Measurements from ENCODE around the gene SIX3.

Gene SIX3

DNA sequence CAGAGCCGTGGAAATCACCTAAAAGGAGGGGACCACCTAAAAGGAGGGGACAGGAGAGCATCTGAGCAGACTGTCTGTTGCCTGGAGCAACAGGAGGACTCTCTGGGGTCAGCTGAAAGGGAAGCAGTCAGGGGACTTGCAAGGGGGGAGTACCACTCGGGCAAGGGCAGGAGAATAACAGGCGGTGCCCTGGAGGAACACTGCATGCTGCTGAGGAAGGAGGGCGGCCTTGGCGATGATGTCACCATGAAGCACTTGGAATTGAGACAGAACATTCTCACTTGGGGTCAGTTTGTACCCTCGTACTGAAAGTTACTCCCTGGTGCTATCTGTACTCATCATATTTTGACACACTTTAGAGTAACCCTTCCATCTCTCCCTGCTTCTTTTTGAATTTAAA is 18.4 kb downstream of the SIX3 start:
- DNase-seq = no peak

- DNase-seq = no peak
Observed at GRCh38 chr2:44960871-44961270, 19.4 kb downstream of the SIX3 start.

- DNase-seq = no peak
Observed at GRCh38 chr2:44962176-44962695, 20.7 kb downstream of the SIX3 start.

DNA sequence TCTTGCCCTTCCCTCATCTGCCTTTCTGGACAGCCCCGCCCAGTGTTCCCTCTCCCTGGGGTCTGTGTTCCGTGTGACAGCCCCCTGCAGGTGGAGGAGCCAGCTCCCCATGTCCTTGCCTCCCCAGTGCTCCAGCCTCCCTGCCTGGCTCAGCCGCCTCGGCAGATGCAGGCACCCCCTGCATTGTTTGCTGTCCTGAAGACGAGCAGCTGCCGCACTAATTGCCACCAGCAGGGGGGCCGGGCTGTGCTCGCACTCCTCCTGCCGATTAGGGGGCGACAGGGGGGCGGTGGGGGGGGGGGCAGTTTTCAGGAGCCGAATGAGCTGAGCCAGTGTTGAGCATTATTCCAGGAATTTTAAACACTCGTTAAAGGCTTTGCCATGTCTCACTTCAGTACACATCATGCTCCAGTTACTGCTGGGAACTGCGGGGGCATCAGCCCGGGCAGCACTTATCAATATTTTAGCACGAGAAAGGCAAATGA is 23.3 kb downstream of the SIX3 start:
- peak in 1 of 4 experiments; percentile 47 for DNase-seq

DNA sequence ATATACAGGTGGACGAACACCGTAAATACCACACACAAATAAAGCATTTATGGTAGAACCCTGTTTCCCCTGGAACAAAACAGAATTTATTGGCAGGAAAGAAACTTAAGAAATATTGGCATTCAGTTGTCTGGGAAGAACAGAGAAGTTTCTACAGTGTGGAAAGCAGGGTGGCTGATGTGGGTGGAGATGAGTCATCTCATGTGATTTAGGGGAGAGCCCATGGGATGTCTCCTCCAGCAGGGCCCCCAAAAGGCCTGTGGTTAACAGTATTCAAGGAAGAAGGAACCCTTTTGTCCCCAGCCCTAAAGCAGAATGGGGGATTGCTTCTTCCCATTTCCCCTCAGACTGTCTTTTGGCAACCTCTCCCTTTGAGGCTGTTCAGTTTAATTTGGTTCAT is 24.2 kb downstream of the SIX3 start:
- DNase-seq = peak; percentile 82 to 90 (median 88)

DNA sequence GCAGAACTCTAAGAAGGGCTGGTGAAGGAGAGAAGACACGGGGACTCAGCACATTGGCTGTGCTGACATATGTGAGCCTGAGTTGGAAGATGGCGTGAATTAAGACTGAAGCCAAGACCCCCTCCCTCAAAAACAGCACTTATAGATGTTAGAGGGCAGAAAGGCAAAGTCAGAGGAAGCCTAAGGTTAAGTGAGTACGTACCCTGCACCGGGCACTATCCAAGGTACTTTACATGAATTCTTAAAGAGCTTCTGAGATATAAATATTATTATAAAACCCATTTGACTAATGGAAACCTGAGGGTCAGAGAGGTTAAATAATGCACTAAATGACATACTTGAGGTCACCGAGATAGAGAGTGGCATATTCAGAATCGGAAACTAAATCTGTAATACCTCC is 25.6 kb downstream of the SIX3 start:
- DNase-seq = no peak

DNA sequence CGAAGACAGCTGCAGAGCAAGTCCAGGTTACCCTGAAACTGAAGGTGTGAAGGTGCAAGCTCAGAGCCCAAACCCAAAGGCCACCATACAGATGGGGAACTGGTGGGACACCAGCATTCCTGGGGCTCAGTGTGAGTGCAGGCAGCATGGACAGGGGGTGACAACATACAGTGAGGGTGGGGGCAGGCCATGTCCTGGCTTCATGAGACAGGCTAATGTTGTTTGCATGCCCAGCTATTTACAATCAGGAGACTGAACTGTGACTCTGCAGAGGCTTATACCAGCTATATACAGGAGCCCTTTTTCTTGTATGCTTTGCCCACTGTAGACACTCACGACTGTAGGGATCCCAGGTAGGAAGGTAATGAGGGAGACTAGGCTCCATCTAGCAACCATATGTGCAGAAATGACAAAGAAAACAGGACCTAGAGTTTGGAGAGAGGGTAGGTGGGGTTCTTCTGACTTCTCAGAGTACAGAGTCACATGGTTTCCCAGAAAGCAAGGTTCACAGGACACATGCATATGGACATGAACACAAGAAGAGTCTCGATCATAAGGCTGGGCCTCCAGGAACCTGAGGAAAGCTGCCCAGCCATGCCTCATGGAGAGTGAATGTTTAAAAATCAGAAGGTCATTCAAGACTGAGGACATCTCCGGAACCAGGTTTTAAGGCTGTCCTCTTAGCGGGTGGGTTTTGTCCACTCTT is 26.4 kb downstream of the SIX3 start:
- no peak for DNase-seq

GRCh38 chr2:44969936-44970335 is 28.4 kb downstream of the SIX3 start:
- DNase-seq = no peak

GRCh38 chr2:44970846-44971450 is 29.4 kb downstream of the SIX3 start:
- no peak for DNase-seq

GRCh38 chr2:44972771-44973535 is 31.5 kb downstream of the SIX3 start:
- DNase-seq = no peak

GRCh38 chr2:44974064-44974715 is 32.7 kb downstream of the SIX3 start:
- DNase-seq = peak; percentile 73 to 87 (median 84)

- peak in 1 of 4 experiments; percentile 27 for DNase-seq
Observed at GRCh38 chr2:44975571-44976450, 34.3 kb downstream of the SIX3 start.

DNA sequence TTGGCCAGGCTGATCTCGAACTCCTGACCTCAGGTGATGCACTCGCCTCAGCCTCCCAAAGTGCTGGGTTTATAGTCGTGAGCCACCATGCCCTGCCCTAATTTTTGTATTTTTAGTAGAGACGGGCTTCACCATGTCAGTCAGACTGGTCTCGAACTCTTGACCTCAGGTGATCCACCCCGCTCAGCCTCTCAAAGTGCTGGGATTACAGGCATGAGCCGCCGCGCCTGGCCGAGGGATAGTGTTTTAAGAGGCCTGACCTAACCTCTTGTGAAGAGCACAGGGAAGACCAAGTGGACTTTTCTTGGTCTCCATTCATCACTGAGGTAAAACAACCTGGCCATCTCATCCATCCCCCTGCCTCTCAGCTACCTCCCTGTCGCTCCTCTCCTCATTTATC is 38.1 kb downstream of the SIX3 start:
- DNase-seq = no peak

DNA sequence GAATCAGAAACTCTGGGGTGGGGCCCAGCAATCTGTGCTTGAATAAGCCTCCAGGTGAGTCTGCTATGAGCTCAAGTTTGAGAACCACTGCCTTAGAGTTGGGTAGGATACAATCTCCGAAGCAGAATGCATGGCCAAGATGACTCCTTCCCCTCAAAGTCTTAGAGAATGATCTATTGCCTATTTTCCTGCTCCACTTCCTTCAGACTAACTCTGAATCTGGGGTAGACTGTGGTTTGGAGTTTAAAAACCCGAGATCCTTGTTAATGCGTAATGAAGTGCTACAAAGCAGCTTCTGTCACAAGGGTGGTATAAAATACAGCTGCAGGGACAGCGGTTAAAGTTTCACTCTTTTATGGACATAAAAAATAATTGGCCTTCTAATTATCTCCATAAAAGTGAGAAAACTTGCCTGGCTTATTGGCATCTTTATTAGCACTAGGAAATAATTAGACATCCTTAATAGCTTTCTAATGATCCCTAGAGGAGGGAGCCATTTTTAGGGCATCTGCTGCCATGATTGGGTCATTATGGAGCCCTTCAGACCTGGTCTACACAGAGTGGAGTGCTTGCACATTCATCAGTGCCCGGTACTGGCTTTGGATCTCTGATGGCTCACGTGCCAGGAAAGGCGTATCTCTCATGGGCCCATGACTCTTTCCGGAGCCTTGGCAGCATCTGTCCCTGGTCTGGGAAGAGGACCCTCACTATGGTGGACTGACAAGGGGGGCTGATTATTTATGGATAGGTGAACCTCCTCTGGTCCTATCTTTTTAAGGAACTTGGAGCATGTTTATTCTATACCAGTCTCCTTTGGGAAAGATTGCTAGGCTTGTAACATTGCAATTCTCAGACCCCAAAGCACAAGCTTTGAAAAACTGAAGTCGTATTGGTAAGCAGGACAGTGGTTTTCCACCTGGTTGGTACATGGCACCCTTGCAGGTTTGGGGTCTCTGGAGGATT is 39.5 kb downstream of the SIX3 start:
- no peak for DNase-seq

DNA sequence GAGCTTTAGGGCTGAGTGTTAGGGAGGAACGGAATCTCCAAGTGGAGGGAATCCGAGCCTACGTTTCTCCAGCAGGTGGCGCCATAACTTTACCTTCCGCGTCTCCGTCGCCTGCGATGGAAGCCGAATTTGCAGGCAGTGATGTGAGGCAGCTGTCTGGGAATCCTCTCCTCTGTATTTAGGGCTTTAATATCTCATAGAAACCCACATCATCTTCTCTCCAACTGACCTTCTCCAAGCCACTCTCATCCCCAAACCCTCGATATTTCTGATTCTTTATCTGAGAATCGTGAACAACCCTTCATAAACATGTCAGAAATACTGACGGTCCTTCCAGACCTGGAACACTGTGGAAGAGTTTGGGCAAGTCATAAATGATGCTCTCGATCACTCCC is 40.2 kb downstream of the SIX3 start:
- DNase-seq = peak; percentile 73 to 88 (median 87)

DNA sequence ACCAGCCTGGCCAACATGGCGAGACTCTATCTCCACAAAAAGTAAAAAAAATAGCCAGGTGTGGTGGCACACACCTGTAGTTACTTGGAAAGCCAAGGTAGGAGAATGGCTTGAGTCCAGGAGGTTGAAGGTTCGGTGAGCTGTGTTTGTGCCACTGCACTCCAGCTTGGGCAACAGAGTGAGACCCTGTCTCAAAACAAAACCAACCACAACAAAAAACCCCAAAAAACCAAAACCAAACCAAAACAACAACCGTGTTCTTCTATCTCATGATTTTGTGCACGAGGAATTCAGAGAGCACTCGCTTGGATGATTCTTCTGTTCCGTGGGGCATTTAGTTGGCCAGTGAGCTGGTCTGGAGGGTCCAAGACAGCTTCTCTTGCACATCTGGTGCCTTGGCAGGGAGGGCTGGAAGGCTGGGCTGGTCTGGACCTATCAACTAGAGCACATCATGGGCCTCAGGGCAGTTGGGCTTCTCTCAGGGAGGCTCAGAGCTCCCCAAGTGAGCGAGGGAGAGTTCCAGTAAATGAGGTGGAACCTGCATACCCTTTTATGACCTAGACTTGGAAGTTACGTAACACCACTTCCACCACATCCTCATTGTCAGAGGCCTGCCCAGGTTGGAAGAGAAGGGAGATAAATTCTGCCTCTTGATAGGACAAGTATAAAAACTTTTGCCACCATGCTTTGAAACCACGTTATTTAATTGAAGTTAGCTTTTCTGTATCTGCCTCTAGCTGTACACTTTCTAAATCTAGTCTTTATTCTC is 42.5 kb downstream of the SIX3 start:
- no peak for DNase-seq

GRCh38 chr2:44989176-44989575 is 47.7 kb downstream of the SIX3 start:
- DNase-seq = no peak

GRCh38 chr2:44994377-44994776 is 52.9 kb downstream of the SIX3 start:
- no peak for DNase-seq
